CD4-positive, alpha-beta T cell treated with Interleukin-1 beta for 1 hour (primary cell): ENCODE data around the gene STX1B.
A peak's percentile ranks its signal among the peaks of the same experiment; 100 is the strongest.
"Not testable (repeated sequence)": the region's sequence is repeated elsewhere in the genome, so short reads cannot be mapped to it uniquely, and the experiment has no call there.

Source experiments
- DNase-seq, 2 donors: peaks; one replicate each; pipeline ENCODE4 v3.0.0-alpha.2; 2020 to 2022

STX1B gene

DNA sequence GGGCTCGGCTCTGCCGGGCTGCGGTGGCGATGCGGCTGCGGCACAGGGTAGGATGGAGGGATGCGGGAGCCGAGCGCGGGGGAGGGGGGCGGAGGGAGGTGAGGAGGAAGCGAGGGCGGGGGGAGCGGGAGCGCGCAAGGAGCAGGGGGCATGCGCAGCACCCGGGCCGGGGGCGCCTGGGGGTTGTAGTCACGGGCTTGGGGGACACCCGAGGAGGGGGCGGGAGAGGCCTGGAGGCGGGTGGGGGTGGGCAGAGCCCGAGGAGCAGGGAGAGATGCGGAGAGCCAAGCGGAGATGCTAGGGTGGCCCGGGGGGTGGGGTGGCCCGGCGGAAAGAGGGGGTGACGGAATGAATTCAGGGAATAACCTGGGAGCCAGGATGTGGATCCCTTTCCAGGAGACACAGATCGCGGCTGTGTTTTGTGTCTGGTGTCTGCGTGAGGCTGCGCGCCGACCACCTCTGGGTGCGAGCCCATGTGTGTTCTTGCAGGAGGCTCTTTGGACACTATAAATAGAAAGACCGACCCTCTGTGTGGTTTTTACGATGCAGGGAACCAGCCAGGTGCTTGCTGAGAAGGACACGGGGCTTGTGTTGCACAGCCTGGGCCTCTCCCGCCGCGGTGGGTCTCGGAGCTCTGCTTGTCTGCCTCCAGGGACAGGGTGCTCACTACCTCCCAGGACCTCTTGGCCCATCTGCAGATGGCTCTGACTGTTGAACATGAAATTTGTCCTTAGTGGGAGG is at the start of gene STX1B:
TSS of gene STX1B (minus strand) at position 54 of the 741 bp plus-strand sequence. CDS start 242 bp downstream, outside the sequence.
- DNase-seq = peak; percentile 49 to 61

DNA sequence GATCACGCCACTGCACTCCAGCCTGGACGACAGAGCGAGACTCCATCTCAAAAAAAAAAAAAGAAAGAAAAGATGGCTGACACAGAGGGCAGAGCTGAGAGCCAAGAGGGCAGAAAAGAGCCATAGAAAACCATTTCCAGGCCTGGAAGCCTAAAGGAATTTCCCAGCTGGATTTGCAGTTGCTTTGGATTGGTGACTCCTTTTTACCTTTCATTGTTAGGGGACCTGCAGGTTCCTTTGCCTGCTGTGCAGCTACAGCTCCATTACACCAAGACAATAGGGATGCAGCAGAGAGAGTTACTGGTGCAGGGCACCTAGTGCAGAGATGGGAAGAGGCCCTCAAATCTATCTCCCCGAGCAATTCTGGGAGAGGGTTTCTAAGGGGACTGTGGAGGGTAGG is 45.2 kb upstream of the STX1B start:
- DNase-seq = no peak

DNA sequence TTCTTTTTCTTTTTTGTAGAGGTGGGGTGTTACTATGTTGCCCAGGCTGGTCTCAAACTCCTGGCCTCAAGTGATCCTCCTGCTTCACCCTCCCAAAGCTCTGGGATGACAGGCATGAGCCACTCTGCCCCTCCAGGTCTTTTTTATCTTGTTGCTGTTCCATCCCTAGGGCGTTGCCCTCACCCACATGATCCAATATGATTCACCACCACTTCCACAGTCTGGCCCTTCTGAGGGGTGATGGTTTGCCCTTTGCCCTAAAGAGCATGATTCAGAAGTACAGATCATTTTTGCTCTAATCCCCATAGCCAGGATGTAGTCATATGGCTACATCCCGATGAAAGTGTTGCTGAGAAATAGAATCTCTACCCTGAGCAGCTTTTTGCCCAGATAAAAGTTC is 41.7 kb upstream of the STX1B start:
- peak in 1 of 2 donors; percentile 40 for DNase-seq

DNA sequence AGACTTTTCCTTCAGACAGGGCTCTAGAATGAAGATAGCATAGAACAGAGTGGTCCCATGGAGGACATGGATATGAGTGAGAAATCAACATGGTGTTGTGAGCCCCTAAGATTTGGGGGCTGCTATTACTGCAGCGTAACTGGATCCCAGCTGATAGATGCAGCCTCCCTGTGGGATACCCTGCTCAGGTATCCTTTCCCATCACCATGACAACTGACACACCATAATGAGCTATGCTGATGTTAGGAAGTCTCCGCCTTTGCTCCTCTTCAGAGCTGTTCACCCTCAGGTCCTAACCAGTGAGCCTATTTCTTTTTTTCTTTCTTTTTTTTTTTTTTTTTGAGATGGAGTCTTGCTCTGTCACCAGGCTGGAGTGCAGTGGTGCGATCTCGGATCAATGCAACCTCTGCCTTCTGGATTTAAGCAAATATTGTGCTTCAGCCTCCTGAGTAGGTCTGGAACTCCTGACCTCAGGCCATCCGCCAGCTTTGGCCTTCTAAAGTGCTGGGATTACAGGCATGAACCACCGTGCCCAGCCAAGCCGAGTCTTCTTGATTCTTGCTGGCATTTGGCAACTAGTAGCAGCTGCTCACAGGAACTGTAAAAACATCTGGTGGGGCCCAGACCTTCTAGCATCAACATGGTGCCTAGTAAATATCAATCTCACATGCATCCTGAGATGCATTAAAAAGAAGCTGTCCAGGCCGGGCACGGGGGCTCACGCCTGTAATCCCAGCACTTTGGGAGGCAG is 40.0 kb upstream of the STX1B start:
- no peak for DNase-seq

DNA sequence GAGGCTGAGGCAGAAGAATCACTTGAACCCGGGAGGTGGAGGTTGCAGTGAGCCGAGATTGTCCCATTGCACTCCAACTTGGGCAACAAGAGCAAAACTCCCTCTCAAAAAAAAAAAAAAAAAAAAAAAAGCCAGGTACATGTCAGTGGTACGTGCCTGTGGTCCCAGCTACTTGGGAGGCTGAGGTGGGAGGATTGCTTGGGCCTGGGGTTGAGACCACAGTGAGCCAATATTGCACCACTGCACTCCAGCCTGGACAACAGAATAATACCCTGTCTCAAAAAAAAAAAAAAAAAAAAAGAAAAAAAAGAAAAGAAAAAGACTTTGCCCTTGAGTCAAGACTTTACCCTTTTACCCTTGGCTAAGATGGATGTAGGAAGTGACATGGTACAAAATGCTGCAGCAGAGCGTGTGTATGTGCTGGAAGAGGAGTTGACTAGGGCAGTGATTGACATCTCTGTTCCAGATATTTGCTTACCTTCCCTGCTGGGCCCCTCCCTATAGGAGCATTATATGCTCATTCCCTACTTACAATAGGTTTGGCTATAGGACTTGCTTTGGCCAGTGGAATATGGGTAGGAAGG is 33.6 kb upstream of the STX1B start:
- DNase-seq = no peak

DNA sequence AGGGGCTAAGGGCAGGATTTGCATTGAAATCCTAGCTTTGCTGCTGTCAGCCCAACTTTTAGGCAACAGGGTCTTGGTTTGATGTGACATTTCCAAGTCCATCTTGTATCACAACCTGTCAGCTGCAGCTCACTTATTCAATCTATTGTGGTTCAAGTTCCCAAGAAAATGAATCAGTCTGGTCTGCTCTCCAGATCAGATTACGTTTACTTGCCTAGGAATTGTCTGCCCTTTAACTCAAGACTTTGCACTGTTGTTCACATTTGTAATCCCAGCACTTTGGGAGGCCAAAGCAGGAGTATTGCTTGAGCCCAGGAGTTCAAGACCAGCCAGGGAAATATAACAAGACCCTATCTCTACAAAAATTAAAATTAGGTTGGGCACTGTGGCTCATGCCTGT is 32.9 kb upstream of the STX1B start:
- no peak for DNase-seq

DNA sequence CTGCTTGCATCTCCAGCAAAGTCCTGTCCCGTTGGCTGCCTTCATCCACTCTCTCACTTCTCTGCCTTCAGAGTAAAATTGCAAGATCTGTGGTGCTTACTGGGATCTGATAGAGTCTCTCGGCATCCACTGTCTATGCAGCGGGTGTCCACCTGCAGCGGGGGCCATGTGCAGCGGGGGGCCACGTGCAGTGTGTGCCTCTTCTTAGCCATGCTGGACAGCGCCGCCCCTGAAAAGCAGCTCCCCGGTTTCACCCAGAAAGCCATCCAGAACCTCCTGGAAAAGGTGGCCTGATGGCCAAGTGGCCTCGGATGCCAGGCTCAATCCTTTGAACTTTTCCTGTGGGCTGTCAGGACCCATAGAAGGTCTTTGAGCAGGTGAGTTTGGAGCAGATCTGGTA is 32.4 kb upstream of the STX1B start:
- no peak for DNase-seq

DNA sequence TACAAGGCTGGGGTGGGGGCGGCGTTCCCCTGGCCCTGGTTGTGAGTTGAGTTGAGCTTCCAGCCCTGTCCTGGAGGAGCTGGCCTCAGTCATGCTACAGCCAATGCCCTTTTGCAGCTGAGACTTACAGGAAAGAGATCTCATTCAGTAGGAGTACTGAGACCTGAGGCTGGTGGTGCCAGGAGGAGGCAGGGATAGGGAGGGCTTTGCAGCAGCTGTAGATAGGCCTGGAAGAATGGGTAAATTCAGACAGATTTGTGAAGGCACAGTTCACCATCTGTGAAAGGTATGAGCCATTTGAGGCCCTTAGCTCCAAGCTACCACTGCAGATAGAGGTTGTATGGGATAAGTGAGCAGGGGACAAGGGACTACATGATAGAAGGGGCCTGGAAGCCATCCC is 28.6 kb upstream of the STX1B start:
- DNase-seq = no peak

DNA sequence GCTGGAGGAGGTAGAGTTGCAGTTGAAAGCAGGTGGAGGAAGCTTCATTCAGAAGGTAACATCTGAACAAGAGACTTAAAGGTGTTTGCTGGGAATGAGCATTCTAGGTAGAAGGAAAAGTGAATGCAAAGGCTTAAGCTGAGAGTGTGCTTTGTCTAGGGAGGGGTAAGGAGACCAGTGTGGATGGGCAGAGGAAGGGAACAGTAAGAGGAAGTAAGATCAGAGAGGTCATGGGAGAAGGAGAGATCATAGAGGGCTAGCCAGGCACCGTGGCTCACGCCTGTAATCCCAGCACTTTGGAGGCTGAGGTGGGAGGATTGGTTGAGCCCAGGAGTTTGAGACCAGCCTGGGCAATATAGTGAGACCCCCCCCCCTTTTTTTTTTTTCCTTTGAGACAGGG is 26.3 kb upstream of the STX1B start:
- no peak for DNase-seq

DNA sequence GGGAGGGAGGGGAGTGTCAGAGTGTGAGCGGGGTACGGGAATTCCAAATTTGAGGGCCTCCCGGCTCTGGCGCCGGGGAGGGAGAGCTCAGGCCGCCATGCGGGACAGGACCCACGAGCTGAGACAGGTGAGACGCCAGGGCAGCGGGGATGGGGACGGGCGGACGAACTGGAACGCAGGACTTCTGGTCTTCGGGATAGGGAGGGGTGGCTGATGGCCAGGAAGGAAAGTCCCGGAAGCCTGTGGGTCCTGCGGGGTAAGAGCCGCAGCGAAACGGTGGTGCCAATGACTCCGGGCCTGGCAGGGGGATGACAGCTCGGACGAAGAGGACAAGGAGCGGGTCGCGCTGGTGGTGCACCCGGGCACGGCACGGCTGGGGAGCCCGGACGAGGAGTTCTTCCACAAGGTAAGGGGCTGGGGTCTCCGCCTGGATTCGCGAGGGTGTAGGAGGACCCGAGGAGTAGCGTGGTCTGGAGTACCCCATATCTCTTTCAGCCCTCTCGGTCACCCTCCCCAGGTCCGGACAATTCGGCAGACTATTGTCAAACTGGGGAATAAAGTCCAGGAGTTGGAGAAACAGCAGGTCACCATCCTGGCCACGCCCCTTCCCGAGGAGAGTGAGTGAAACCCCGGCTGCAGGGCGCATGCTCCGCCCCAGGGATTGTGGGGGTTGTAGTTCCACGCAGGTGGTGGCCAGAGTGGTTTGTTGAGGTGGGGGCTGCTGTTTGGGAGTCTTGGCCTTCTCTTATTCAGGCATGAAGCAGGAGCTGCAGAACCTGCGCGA is 23.5 kb upstream of the STX1B start:
- DNase-seq = peak; percentile 85 to 88

DNA sequence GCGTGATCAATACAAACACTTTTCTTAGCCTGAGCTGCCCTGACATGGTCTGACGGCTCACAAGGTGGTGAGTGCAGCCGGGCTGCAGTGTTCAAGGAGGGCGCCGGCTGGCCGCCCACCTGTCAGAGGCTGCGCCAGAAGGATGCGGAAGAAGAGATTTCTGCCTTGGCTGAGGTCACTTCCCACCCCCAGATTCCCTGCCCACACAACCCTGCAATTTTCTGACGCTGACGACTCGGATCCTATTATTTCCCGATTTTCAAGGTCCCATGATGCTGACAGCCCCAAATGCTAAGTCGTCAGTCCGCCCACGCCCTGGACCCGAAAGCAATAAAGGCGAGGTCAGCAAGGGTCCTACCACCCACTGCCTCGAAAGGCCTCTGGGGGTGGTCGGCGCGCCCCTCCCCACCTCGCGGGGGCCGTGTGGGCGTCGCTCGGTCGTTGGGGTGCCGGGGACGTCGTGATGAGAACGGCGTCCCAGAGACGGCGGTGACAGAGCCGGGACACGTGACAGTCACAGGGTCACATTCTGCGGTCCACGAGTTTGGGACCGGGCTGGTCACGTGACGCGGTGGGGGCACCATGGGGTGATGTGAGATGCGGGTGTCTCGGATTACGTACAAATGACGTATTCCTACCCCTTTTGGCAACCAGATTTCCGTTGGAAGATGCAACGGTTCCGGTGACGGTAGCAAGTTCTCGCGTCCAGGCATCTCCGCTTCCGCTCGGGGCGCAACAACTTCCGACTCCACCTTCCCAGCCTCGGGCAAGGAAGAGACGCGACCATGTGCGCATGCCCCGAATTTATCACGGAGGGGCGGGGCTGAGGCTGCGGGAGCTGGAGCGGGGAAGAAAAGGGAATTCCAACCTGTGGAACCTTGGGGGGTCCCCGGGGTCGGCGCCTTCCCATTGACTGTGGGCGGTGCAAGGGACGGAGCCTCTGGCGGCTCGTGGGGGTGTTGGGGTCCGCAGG is 22.6 kb upstream of the STX1B start, which contains the start of gene STX4:
TSS of gene STX4 (plus strand) at position 823 of the 973 bp plus-strand sequence. CDS start 248 bp downstream, outside the sequence.
- DNase-seq = peak; percentile 99

DNA sequence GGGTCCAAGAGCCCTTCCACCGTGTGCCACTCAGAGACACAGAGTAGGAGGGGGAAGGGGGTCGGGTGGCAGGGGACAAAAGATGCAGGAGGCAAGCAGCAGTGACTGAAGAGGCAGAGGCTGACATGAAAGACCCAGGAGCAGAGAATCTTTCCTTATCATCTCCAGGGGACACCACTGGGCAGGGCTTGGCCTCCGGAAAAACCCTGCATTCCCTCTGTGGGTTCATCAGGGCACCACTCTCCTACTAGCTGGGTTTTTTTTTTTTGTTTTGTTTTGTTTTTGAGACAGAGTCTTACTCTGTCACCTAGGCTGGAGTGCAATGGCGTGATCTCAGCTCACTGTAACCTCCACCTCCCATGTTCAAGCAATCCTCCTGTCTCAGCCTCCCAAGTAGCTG is 20.8 kb upstream of the STX1B start:
- DNase-seq = no peak

DNA sequence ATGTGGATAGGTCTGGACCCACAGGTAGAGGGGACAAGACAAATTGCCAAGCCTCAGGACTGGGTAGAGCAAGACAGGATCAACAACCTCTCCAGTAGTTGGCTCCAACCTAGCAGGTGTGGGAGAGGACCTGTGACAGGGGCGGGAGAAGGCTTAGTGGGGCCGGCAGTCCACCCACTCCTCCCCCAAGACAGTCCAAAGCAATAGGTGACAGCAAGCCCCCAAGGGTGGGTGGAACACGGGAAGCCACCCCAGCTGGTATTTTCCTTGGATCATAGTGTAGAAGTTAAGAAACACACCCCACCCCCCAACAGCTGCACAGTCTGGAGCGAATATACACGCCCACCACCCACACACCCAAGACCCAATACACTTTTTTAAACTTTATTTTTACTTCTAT is 18.8 kb upstream of the STX1B start:
- no peak for DNase-seq

DNA sequence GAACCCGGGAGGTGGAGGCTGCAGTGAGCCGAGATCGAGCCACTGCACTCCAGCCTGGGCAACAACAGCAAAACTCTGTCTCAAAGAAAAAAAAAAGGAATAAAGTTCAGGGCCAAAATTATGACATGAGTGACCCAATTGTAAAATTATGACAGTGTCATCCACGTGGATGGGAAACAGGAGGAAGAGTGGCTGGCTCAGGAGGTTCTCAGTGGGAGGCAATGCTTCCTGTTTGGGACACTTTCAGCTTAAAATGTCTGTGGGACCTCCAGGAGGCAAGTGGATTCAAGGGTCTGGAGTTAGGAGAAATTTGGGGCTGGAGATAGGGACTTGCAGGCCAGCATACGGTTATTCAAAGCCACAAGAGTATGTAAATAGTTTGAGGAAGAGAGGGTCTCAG is 14.9 kb upstream of the STX1B start:
- no peak for DNase-seq

DNA sequence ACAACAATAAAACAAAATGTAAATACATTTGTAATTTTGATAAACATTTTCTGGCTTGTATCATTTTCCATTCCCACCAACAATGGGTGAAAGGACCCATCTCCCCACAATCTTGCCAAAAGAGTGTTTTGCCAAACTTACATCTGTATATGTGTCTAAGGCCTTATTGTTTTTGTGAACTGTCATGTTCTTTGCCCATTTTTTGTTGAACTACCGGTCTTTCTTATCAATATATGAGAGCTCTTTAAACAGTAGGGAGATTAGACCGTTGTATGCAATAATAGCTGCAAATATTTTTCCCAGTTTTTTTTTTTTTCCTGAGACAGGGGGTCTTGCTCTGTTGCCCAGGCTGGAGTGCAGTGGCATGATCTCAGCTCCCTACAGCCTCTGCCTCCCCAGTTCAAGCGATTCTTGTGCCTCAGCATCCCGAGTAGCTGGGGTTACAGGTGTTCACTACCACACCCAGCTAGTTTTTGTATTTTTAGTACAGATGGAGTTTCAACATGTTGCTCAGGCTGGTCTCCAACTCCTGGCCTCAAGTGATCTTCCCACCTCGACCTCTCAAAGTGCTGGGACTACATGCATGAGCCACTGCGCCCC is 13.3 kb upstream of the STX1B start:
- DNase-seq = no peak

DNA sequence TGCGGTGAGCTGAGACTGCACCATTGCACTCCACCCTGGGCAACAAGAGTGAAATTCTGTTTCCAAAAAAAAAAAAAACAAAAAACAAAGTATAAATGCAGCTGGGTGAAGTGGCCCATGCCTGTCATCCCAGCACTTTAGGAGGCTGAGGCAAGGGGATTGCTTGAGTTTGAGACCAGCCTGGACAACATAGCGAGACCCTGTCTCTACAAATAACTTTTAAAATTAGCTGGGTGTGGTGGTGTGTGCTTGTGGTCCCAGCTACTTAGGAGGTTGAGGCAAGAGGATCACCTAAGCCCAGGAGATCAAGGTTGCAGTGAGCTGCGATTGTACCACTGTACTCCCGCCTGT is 12.8 kb upstream of the STX1B start:
- no peak for DNase-seq

DNA sequence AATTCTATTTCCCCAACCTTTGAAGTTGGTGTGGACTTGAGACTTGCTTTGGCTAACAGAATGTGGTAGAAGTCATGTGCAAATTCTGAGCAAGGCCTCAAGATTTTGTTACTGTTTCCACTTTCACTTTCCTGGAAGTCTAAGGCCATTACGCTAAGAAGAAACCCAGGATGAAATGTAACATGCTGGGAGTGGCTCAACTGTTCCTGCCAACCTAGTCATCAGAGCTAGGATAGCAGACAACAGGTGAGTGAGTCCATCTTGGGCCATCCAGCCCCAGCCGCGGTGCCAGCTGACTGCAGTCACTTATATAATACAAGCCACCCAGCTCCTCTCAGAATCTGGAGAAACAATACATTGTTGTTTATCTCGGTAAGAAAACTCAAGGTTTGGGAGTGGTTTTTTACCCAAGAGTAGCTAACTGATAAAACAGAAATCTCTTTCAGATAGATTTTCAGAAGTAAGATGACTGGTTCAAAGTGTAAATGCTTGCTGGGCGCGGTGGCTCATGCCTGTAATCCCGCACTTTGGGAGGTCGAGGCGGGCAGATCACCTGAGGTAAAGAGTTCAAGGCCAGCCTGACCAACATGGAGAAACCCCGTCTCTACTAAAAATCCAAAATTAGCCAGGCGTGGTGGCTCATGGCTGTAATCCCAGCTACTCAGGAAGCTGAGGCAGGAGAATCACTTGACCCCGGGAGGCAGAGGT is 12.3 kb upstream of the STX1B start:
- no peak for DNase-seq

DNA sequence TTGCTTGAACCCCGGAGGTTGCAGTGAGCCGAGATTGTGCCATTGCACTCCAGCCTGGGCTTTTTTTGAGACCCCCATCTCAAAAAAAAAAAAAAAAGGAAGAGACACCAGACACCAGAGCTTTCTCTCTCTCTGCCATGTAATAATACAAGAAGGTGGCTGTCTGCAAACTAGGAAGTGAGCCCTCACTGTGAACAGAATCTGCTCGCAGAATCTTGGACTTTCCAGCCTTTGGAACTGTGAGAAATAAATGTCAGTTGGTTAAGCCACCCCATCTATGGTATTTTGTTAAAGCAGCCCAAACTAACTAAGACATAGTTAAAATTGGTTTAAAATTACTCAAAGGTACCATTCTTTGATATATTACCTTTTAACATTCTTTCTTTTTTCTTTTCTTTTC is 10.1 kb upstream of the STX1B start:
- no peak for DNase-seq

DNA sequence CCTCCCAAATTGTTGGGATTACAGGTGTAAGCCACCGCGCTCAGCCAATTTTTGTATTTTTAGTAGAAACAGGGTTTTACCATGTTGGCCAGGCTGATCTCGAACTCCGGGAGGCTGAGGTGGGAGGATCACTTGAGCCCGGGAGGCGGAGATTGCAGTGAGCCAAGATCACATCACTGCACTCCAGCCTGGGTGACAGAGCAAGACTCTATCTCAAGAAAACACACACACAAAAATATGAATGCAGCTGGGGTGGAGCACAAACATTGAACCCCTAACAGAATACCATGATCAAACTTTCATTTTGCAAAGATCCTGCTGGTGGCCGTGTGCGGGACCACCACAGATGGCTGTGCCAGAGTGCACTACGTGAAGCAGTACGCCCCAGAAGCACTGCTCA is 7.3 kb upstream of the STX1B start:
- DNase-seq = not testable (repeated sequence)

DNA sequence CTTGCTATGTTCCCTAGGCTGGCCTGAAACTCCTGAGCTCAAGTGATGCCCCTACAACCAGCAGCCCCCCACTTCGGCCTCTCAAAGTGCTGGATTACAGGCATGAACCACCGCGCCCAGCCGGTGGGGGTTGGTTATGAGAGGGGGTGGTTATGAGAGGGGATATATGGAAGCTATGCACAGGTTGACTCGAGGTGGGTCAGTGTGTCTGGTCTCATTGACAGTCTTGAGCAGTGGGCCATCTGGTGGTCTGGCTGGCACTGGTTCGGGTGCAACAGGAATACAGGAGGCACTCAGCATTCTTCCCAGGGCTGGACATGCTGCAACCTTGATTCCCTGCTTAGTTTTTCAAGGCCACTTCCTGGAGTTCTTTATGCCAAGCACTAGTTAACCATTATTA is 5.6 kb upstream of the STX1B start:
- no peak for DNase-seq

DNA sequence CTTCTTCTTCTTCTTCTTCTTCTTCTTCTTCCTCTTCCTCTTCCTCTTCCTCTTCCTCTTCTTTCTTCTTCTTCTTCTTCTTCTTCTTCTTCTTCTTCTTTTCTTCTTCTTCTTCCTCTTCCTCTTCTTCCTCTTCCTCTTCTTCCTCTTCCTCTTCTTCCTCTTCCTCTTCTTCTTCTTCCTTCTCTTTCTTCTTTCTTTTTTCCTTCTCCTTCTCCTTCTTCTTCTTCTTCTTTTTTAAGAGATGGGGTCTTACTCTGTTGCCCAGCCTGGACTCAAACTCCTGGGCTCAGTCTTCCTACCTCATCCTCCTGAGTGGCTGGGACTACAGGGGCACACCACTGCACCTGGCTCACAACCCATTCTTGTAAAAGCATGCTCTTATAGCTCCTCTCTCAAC is 2.9 kb upstream of the STX1B start:
- DNase-seq = not testable (repeated sequence)
